ENCODE data around the gene BBOX1.
A peak's percentile ranks its signal among the peaks of the same experiment; 100 is the strongest.

Gene BBOX1

GRCh38 chr11:27025957-27026733 is 14.5 kb upstream of the BBOX1 start:
- DNase-seq = no peak

- no peak for DNase-seq
These were observed 12.1 kb upstream of the BBOX1 start for GRCh38 chr11:27028561-27028965.

- no peak for DNase-seq
These were observed 10.6 kb upstream of the BBOX1 start for GRCh38 chr11:27029966-27030365.

- DNase-seq = no peak
These were observed 8.9 kb upstream of the BBOX1 start for GRCh38 chr11:27031754-27032153.

GRCh38 chr11:27039873-27040272 is 742 bp upstream of the BBOX1 start:
- no peak for DNase-seq

GRCh38 chr11:27041141-27041899 is 705 bp downstream of the BBOX1 start:
- no peak for DNase-seq

GRCh38 chr11:27046956-27047355 is 6.3 kb downstream of the BBOX1 start:
- DNase-seq = no peak

- no peak for DNase-seq
These were observed 12.1 kb downstream of the BBOX1 start for GRCh38 chr11:27052668-27053067.

GRCh38 chr11:27055065-27055682 is 14.6 kb downstream of the BBOX1 start:
- DNase-seq = no peak

- no peak for DNase-seq
These were observed 16.6 kb downstream of the BBOX1 start for GRCh38 chr11:27057091-27057780.

GRCh38 chr11:27058456-27058855 is 17.8 kb downstream of the BBOX1 start:
- no peak for DNase-seq

GRCh38 chr11:27059431-27059830 is 18.8 kb downstream of the BBOX1 start:
- DNase-seq = no peak

GRCh38 chr11:27060816-27061460 is 20.3 kb downstream of the BBOX1 start:
- no peak for DNase-seq

- no peak for DNase-seq
These were observed 20.8 kb downstream of the BBOX1 start for GRCh38 chr11:27061461-27061821.

- no peak for DNase-seq
These were observed 23.5 kb downstream of the BBOX1 start for GRCh38 chr11:27064086-27064485.

GRCh38 chr11:27075192-27075591 is 34.6 kb downstream of the BBOX1 start:
- DNase-seq = no peak

GRCh38 chr11:27075655-27076054 is 35.0 kb downstream of the BBOX1 start:
- no peak for DNase-seq

GRCh38 chr11:27076121-27076589 is 35.5 kb downstream of the BBOX1 start:
- peak; percentile 19 for DNase-seq

GRCh38 chr11:27081056-27081455 is 40.4 kb downstream of the BBOX1 start:
- no peak for DNase-seq

GRCh38 chr11:27083241-27083640 is 42.6 kb downstream of the BBOX1 start:
- no peak for DNase-seq

GRCh38 chr11:27083782-27084181 is 43.2 kb downstream of the BBOX1 start:
- DNase-seq = no peak

- no peak for DNase-seq
These were observed 43.9 kb downstream of the BBOX1 start for GRCh38 chr11:27084518-27084917.

- DNase-seq = no peak
These were observed 44.5 kb downstream of the BBOX1 start for GRCh38 chr11:27085111-27085510.
